T47D (cell line): Measurements from ENCODE around the gene RHOBTB3.
A peak's percentile ranks its signal among the peaks of the same experiment; 100 is the strongest.

Experiments
- DNase-seq, 2 experiments: peaks; one replicate each; pipeline versions ENCODE4 v3.0.0 to v3.0.0-alpha.2; 2011 to 2012; ENCODE audit warnings: low read depth in 1 of 2, low spot score in 1 of 2
- JUND ChIP-seq: IDR thresholded peaks from 2 replicates; pipeline ENCODE4 v1.6.1; 2012; ENCODE audit warnings: low read depth
- in situ Hi-C: cut with HindIII; loops from 2 replicates; pipeline ENCODE4 v1.10.0; 2016; ENCODE audit warnings: low sequenced_read_pairs, low pct_unique_long_range_greater_than_20kb

Gene RHOBTB3

GRCh38 chr5:95771892-95772291, 40.8 kb downstream of the RHOBTB3 start:
- DNase-seq, result no peak
- TF ChIP-seq JUND, result no peak
- in situ Hi-C loops, result no loop called here

- in situ Hi-C loops, result no loop called here
- DNase-seq, result peak in 1 of 2 experiments; percentile 40
- no peak for TF ChIP-seq JUND
These were observed 42.4 kb downstream of the RHOBTB3 start for GRCh38 chr5:95773335-95774059.

GRCh38 chr5:95777441-95777840, 46.3 kb downstream of the RHOBTB3 start:
- DNase-seq, result no peak
- in situ Hi-C loops, result no loop called here
- no peak for TF ChIP-seq JUND

DNA sequence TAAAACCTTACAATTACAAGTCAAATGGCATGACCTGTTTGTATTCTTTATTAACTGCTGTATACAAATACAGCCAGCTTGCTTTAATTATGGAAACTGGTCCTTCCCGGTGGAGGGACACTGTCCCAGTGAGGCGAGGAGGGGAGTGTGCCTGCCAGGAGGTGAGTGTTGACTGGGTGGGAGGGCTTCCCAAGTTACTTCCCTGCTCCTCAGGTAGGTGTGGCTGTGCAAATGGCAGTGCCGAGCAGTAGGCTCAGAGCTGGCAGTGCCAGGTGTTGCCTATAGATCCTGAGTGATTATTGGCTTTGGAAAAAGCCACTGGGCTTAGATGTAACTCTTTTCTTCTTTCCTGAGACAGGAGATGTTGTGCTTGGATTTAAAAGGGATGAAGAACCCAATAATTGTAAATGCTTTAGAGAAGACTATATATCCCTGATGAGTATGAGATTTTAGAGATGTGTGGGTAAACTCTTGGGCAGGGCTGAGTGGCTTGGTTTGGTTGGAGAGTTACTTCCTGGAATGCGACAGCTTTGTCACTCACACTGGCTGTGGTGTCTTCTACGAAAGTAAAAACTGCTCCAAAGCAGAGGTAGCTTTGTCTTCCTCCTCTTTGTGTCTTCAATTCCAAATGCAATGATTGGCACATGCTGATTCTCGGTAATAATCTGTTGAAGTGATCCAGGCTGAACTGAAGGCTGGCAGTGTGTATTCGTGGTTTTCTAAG, 47.7 kb downstream of the RHOBTB3 start:
- no peak for TF ChIP-seq JUND
- no peak for DNase-seq
- in situ Hi-C loops, result no loop called here

DNA sequence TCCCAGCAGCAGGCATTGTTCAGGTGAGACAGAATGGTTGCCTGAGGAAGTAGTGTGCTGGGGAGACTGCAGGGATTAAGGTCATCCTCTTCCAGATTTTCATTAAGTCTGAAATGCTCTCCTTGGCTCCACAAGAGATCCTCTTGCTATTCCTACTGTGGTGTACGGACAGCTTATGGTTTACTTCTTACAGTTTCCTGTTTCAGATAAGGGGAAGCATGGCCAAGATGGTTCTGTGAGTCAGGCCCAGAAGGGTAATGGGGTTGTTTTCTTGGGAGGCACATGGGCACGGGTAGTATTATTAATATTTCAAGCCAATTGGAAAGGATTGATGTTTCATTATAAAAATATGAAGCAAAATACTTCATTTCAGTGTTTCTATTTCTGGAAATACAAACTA, 48.5 kb downstream of the RHOBTB3 start:
- TF ChIP-seq JUND, result no peak
- in situ Hi-C loops, result no loop called here
- DNase-seq, result no peak

DNA sequence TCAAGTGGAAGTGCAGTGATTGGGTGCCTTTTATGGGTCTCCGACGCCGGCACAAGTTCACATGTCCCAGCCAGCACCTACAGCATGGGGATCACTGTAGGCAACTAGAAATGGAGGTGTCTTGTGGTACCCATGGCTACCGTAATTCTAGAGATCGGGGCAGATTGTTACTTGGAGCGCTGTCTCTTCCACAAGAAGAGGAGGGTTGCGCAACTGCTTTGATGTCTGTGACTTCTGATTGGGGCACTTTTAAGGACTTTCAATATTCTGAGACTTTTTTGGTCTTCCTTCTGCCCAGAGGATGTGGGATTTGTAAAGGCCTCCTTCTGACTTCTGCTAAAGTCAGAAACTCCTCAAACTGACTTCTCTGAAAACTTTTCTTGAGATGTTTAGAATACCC, 49.5 kb downstream of the RHOBTB3 start:
- no peak for DNase-seq
- in situ Hi-C loops, result no loop called here
- no peak for TF ChIP-seq JUND

GRCh38 chr5:95781101-95781583, 50.0 kb downstream of the RHOBTB3 start:
- no peak for TF ChIP-seq JUND
- in situ Hi-C loops, result no loop called here
- peak; percentile 34 to 84 for DNase-seq

DNA sequence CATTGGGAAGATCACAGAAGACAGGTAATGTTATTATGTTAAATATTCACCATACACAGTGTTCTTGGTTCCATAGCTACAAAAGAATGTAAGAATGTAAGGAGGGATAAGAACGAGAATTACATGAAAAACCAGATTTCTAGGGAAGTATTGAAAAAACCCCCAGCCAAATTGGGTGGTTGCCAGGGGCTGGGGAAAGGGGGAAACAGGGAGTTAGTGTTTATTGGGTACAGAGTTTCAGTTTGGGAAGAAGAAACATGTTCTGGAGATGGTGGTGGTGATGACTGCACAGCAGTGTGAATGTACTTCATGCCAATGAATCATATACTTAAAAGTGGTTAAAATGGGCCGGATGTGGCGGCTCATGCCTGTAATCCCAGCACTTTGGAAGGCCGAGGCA, 51.0 kb downstream of the RHOBTB3 start:
- DNase-seq, result peak in 1 of 2 experiments; percentile 19
- in situ Hi-C loops, result no loop called here
- TF ChIP-seq JUND, result no peak

DNA sequence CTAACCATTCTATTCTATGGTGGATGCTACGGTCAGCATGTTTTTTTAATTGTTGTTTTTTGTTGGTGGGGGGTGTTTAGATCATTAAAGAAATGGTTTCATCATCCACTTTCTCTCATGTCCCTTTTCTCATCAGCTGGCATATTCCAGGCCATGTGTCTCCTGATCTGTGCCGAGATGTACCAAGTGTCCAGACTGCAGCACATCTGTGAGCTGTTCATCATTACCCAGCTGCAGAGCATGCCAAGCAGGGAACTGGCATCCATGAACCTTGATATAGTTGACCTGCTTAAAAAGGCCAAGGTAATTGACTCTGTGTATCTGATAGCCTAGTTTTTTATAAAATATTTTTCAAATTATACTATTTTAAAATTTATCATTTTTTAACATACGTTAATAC, 52.5 kb downstream of the RHOBTB3 start:
- in situ Hi-C loops, result no loop called here
- DNase-seq, result no peak
- TF ChIP-seq JUND, result no peak

GRCh38 chr5:95784514-95785302, 53.6 kb downstream of the RHOBTB3 start:
- no peak for DNase-seq
- in situ Hi-C loops, result no loop called here
- no peak for TF ChIP-seq JUND

DNA sequence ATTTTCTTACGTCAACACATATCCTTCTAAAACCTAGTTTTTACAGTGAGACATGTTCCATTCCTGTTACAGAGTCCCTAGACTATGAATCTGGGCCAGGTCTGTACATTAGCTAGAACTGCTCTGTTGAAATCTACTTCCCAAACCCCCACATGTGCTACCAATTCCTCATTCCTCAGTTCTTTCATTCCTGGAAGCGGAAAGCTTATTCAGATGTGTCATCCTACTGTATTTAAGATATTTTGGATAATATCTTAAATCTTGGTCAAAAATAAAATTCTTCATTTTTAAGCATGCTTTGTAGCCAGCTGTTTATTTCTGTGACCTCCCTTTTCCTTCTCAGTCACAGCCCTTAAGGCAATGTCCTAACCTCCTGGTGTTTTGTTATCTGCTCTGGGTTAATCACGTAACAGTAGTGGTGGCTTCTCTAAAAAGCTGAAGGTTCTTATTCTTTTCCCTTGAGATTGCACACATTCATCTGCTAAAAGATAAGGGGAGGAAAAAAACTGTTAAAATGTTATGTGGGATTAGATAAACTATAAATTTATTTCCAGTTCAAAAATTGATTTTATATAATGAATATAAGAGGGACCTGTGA, 55.8 kb downstream of the RHOBTB3 start:
- no peak for DNase-seq
- in situ Hi-C loops, result no loop called here
- no peak for TF ChIP-seq JUND

DNA sequence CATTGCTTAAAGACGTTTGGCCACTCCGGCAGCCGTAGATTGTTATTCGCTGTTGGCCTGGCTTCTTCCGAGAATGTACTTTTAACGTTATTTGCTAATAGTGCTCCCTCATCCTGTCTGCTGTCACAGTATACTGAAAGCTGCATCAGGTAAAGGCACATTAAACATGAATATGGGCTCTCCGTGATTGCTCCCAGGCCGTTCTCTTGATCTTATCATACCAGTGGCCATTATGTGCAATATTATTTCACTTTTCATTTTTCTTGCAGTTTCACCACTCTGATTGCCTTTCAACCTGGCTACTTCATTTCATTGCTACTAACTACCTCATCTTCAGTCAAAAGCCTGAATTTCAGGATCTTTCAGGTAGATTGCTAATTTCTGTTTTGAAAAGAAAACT, 57.4 kb downstream of the RHOBTB3 start:
- TF ChIP-seq JUND, result no peak
- DNase-seq, result no peak
- in situ Hi-C loops, result no loop called here

- TF ChIP-seq JUND, result no peak
- DNase-seq, result no peak
- in situ Hi-C loops, result no loop called here
These were observed 60.6 kb downstream of the RHOBTB3 start for GRCh38 chr5:95791751-95792150.
